ENCODE data around the gene C1QTNF4.

DNA sequence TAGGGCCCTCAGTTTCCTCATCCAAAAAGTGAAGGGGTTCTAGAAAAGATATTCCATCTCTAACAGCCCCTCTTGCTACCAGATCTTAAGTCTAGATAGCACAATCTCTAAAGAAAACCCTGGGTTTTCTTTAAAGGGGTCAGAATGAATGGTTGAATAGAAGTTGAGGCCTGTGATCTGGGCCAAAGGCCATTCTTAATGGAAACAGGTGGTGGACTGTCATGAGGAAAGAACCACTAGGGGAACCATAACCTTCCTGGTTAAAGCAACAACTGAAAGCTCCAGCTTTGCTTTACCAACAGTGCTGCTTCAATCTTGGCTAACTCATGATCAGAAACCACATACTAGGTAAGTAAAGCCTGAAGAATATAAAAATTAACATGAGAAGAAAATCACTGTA, 43.1 kb downstream of the C1QTNF4 start:
- TF ChIP-seq, protein P1, sequence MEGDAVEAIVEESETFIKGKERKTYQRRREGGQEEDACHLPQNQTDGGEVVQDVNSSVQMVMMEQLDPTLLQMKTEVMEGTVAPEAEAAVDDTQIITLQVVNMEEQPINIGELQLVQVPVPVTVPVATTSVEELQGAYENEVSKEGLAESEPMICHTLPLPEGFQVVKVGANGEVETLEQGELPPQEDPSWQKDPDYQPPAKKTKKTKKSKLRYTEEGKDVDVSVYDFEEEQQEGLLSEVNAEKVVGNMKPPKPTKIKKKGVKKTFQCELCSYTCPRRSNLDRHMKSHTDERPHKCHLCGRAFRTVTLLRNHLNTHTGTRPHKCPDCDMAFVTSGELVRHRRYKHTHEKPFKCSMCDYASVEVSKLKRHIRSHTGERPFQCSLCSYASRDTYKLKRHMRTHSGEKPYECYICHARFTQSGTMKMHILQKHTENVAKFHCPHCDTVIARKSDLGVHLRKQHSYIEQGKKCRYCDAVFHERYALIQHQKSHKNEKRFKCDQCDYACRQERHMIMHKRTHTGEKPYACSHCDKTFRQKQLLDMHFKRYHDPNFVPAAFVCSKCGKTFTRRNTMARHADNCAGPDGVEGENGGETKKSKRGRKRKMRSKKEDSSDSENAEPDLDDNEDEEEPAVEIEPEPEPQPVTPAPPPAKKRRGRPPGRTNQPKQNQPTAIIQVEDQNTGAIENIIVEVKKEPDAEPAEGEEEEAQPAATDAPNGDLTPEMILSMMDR (conservative IDR thresholded peaks at IDR 0.05; ENCODE audit: low read length) = peak; percentile 79
- no peak for TF ChIP-seq EZH2phosphoT487 (IDR thresholded peaks at IDR 0.05; ENCODE audit: borderline replicate concordance, low read depth, low read length)

Data from OCI-LY7 (cell line).